ENCODE measurements around the gene FGD6. TPM values are rescaled to one million over a fixed set of nuclear protein-coding genes. Genes with fewer than 3 reads are reported as not detected.

The FGD6 gene
- total and polyA plus RNA-seq, 2 of the 4 experiments (the other 2 are of a cell fraction), result 2.6 to 9.5 TPM

DNA sequence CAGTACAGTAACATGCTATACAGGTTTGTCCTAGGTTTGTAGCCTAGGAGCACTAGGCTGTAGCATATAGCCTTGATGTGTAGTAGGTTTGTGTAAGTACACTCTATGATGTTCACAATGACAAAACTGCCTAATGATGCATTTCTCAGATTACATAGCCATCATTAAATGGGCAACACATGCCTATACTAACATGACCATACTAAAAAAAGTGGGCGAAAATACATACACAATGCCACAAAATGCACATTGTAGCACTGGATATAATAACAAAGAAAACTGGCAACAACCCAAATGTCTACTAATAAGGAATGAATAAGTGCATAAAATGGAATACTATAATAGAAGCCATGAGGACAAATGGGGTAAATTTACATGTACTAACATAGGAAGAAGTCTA, 182.5 kb downstream of the FGD6 start:
- BruUV-seq (replicated peaks), result no TSS peak
- no peak overlapping the region for H2AFZ ChIP-seq (replicated peaks; ENCODE audit: low read length, poor library complexity)
- in situ Hi-C loops (cut with MboI; ENCODE audit: low sequenced_read_pairs), result no loop called here

More for the DNA sequence above, 182.5 kb downstream of the FGD6 start:
- Histone ChIP-seq H3K18ac (ENCODE audit: low read depth, low read length) (no peak overlapping the region), H2BK5ac (ENCODE audit: low read depth, low read length, poor library complexity, severe bottlenecking) (no peak overlapping the region), H2AK5ac (ENCODE audit: low read depth, low read length) (no peak overlapping the region), H4K20me1 (ENCODE audit: insufficient read depth, low read length) (no peaks in the 10 kb centered on the region), H2BK20ac (ENCODE audit: low read depth, low read length) (no peak overlapping the region), H2AK9ac (replicated peaks; ENCODE audit: low read depth, low read length, poor library complexity) (no peak overlapping the region), H2BK15ac (ENCODE audit: low read depth, low read length) (no peak overlapping the region), H3K14ac (replicated peaks; ENCODE audit: low read depth, low read length) (no peak overlapping the region), H4K8ac (ENCODE audit: low read depth in 2 of 2, low read length in 2 of 2) (no peak overlapping the region), H3K27me3 (ENCODE audit: control insufficient read depth, insufficient read depth, low read length) (no peaks in the 10 kb centered on the region), H3K9me1 (ENCODE audit: insufficient read depth, low read length) (no peaks in the 10 kb centered on the region), H3K4me1 (ENCODE audit: control insufficient read depth, insufficient read depth, low read length) (no peaks in the 10 kb centered on the region), H3K4ac (ENCODE audit: low read depth, low read length) (no peak overlapping the region), H3K36me3 (ENCODE audit: control insufficient read depth, insufficient read depth, low read length) (peaks cover 11% of the 10 kb centered on the region; the same call in 1 of the 2 replicates), H3K79me1 (ENCODE audit: low read depth in 1 of 2, low read length in 2 of 2) (no peaks in the 10 kb centered on the region; a peak in 1 of 4 replicates), H3K4me3 (ENCODE audit: insufficient read depth, low read depth, low read length) (no peak overlapping the region), H4K5ac (ENCODE audit: low read depth, low read length) (no peak overlapping the region), H3K9me3 (ENCODE audit: control insufficient read depth, insufficient read depth, low read length) (no peaks in the 10 kb centered on the region), H4K91ac (ENCODE audit: insufficient read depth, low read depth, low read length) (no peak overlapping the region), H3K27ac (ENCODE audit: insufficient read depth, low read length) (no peak overlapping the region), H3K9ac (ENCODE audit: low read depth, low read length) (no peak overlapping the region), H3K56ac (ENCODE audit: extremely low read depth, insufficient read depth, low read length) (no peak overlapping the region), H2BK120ac (ENCODE audit: low read depth, low read length) (no peak overlapping the region), H3K23ac (ENCODE audit: low read depth, low read length) (no peak overlapping the region), H3K4me2 (ENCODE audit: low read depth, low read length) (no peak overlapping the region)
- ATAC-seq (ENCODE audit: low read depth) (no peak), DNase-seq (no peak)
- TF ChIP-seq CHD1 (IDR thresholded peaks at IDR 0.05; ENCODE audit: low read depth, low read length) (no peak), MAFK (IDR thresholded peaks at IDR 0.05; ENCODE audit: low read depth, low read length) (no peak), CEBPB (IDR thresholded peaks at IDR 0.05; ENCODE audit: low read depth, low read length) (no peak), MAZ (IDR thresholded peaks at IDR 0.05; ENCODE audit: borderline replicate concordance, low read depth, low read length) (no peak), MXI1 (IDR thresholded peaks at IDR 0.05; ENCODE audit: borderline replicate concordance, low read depth, low read length) (no peak), SMC3 (IDR thresholded peaks at IDR 0.05; ENCODE audit: low read depth, low read length) (no peak), POLR2A (IDR thresholded peaks at IDR 0.05; ENCODE audit: low read depth, low read length) (no peak), RAD21 (IDR thresholded peaks at IDR 0.05; ENCODE audit: low read length) (no peak)
- TF ChIP-seq, protein P1, sequence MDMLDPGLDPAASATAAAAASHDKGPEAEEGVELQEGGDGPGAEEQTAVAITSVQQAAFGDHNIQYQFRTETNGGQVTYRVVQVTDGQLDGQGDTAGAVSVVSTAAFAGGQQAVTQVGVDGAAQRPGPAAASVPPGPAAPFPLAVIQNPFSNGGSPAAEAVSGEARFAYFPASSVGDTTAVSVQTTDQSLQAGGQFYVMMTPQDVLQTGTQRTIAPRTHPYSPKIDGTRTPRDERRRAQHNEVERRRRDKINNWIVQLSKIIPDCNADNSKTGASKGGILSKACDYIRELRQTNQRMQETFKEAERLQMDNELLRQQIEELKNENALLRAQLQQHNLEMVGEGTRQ (IDR thresholded peaks at IDR 0.05; ENCODE audit: low read depth, low read length), result no peak
- TF ChIP-seq, protein P2, sequence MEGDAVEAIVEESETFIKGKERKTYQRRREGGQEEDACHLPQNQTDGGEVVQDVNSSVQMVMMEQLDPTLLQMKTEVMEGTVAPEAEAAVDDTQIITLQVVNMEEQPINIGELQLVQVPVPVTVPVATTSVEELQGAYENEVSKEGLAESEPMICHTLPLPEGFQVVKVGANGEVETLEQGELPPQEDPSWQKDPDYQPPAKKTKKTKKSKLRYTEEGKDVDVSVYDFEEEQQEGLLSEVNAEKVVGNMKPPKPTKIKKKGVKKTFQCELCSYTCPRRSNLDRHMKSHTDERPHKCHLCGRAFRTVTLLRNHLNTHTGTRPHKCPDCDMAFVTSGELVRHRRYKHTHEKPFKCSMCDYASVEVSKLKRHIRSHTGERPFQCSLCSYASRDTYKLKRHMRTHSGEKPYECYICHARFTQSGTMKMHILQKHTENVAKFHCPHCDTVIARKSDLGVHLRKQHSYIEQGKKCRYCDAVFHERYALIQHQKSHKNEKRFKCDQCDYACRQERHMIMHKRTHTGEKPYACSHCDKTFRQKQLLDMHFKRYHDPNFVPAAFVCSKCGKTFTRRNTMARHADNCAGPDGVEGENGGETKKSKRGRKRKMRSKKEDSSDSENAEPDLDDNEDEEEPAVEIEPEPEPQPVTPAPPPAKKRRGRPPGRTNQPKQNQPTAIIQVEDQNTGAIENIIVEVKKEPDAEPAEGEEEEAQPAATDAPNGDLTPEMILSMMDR (conservative IDR thresholded peaks at IDR 0.05; ENCODE audit: low read depth, low read length), result no peak
- dilution Hi-C loops (cut with HindIII; ENCODE audit: low sequenced_read_pairs, unreplicated experiment), result no loop called here
- ChIA-PET CTCF (no interaction called here), POLR2A (ENCODE audit: unreplicated experiment) (no interaction called here)
- intact Hi-C loops (cut with micrococcal nuclease), result no loop called here
- WGBS, 2 experiments (ENCODE audit: extremely low coverage in 2 of 2, insufficient read length in 1 of 2), result no CpG with 5 or more reads among the region's 1 CpG

Measured in IMR-90 (cell line).